ENCODE measurements around the gene C2orf72.
"Not testable (repeated sequence)": the region's sequence is repeated elsewhere in the genome, so short reads cannot be mapped to it uniquely, and the experiment has no call there.

The C2orf72 gene

DNA sequence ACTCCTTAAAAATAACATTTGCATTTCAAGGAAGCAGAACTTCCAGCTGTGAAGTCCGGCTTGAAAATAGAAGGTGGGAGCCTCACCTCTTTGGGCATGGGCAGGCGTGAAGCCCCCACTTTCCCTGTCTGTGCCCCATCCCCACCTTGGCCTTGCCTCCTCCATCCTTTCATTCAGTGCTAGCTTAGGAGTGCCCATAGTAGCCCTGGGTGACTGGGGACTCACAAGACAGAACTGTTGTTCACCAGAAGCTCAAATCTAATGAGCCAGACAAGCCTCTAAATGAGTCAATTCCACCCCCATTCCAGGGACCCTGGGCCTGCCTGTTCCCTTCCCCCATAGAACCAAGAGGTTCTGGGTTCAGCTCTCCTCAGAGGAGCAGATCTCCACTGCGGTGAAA, 21.4 kb upstream of the C2orf72 start:
- DNase-seq: no peak

DNA sequence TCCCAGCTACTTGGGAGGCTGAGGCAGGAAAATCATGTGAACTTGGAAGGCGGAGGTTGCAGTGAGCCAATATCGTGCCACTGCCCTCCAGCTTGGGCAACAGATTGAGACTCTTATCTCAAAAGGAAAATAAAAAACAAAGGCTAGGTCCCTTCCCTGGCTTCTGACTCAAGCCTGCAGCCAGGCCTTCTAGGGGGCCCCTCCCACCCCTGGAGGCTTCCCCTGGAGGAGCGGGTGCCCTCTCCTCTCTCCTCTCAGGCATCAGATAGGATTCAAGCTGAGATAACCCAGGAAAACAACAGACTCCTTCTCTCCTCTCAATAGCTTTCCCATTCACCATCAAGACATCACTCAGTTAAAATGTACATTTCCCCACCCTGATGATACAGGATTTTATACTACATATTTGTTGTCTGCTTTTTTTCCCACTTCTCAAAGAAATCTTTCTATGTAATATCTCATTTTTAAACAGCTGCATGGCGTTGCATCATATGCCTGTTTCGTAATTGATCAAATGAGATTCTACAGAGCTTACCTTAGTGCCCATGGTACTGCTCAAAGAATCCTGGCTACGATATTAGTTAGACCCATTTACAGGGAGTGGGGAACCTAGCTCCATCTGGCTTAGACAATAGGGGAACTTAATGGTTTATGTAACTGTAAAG, 20.6 kb upstream of the C2orf72 start:
- no peak for DNase-seq

DNA sequence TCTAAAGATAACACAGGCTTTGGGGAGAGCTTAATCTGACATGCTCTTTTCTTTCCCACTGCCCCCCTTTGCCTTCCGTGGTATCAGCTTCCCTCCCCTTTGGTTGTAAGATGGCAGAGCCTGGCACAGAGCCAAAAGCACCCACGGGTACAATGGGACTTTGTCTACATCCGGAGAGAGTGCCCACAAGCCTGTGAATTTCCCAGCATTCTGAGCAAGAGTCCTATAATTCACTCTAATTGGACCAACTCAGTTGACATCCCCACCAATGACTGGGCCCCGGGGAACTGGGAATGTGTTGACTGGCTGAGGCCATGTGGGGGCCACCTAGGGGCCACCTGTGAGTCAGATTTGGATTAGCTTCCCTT, 20.1 kb upstream of the C2orf72 start:
- no peak for DNase-seq

DNA sequence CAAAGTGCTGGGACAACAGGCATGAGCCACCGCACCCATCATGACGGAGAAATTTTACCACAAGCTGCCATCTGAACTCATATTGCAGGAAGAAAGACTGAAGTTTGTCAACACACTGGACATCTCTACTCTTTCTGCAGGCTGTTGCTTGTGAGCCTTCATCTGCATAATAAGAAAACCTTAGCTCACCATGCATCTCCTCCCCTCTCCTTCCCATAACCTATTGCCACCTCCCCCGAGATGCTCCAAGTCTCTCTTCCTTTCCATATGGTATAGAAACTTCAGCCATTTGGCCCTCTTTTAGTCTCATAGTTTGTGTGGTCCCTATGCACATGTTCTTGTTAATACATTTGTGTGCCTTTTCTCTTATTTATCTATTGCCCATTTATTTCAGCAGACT, 19.1 kb upstream of the C2orf72 start:
- DNase-seq: no peak

DNA sequence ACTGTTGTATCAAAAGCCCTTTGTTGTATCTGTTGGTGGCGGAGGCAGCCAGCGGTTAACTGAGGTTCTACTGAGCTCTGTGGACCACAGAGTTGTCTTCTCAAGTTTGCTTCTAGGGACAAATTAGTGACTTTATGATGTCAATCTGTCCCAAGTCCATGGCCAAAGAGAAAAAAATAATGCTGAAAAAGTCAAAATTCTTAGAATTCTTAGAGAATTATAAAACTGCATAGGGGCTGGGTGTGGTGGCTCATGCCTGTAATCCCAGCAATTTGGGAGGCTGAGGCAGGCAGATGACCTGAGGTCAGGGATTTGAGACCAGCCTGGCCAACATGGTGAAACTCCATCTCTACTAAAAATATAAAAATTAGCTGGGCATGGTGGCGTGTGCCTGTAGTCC, 12.3 kb upstream of the C2orf72 start:
- DNase-seq: not testable (repeated sequence)

DNA sequence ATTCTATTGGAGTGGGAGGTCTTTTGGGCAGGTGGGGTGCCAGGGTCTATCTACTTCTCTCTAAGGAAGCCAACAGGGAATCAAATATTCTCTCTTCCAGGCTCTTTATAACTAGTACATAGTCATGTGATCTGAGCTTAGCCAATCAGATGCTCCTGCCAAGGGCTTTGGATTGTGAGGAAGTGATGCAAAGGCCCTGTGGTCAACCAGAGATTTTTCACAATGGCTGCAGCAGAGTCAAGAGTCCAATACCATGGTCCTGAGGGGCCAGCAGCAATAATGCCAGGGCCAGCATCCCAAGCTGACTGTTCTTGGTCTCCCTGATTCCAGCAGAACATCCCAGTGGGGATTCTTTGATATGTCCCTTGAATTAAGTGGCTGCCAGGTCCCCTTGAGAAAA, 8.4 kb upstream of the C2orf72 start:
- no peak for DNase-seq

DNA sequence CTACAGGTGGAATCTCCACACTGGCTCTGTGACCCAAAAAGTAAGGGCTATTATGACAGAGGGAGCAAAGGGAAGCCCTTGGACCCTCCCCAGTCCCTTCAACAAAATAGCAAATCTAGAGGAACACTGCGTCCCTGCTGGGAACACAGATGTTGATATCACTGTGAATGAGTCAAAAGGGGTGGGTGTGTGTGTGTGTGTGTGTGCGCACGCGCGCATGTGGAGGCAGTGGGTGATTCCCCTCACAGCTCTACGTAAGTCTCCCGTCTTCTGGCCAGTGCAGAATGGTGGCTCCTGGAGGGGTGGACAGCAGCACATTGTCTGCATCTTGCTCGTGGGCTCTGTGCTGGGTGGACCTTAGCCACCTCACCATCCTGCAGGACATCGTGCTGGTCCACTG, 7.8 kb upstream of the C2orf72 start:
- no peak for DNase-seq

DNA sequence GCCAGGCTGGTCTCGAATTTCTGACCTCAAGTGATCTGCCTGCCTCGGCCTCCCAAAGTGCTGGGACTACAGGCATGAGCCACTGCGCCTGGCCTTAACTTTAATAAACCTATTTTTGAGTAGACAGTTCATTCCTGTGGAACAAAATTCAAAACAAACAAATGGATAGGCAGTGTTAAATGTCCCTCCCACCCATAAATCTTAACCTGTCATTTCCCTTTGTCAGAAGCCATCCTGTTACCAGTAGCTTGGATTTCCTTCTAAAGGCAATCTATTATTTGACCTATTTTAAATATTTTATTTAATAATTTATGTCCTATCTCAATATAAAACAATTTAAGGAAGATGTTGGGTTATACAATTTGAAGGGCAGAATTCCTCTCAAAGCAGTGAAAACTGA, 6.6 kb upstream of the C2orf72 start:
- no peak for DNase-seq

DNA sequence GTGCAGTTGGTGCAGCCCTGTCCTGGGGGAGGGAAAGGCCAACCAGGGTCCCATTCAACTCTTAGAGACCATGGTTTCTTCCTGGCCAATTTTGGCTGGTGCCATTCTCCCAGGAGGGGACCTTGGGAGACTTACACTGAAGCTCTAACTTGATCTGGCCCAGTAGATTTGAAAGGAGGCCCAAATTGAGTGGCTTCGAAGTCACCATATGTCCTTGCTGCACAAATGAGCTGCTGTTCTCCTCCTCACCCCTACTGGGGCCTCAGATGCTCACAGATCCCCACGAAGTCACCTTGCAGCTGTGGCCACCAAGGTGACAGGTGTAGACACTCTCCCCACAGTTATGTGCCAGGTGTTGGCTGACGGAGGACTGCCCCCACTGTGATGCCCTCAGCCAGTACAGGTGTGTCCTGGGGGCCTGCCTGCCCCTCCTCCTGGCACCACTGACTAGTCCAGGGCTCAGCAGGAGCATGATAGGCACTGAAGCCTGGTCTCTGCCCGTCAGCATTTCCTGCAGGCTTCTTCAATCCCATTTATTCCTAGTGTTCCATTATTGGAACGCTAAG, 4.7 kb upstream of the C2orf72 start:
- DNase-seq: no peak

DNA sequence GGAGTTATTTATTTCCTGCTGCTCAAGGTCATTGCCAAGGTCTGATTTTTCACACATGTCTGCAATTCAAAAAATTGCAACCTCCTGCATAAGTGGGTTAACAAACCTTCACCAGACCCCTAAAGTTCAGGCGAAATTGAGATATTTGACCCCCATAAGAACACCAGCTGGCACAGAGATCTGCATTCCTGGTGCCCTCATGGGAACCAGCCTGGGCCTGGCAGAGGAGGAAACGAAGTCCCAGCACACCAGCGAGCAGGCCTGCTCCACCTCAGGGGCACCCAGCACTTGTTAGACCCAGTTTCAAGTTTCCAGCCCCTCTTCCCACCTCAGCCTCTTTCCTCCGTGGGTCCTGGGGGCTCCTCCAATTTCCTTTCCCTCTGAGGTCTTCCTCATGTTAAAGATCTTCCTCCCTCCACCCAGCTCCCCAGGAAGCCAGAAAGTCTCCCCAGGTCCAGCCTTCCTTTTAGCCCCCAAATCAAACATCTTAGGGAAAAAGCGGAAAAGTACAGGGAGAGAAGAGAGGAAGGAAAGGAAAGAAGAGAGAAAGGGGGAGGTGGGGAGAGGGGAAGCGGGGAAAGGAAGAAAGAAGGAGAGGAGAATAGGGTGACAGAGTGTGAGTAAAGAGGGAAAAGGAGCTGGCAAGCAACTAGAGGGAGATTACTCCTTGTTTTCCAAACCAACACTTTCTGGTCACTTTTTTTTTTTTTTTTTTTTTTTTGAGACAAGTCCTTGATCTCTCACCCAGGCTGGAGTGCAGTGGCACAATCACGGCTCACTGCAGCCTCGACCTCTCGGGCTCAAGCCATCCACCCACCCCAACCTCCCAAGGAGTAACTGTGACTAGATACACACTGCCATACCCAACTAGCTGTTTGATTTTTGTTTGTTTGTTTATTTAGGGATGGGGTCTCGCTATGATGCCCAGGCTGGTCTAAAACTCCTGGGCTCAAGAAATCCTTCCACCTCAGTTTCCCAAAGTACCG, 3.9 kb upstream of the C2orf72 start:
- DNase-seq: no peak

DNA sequence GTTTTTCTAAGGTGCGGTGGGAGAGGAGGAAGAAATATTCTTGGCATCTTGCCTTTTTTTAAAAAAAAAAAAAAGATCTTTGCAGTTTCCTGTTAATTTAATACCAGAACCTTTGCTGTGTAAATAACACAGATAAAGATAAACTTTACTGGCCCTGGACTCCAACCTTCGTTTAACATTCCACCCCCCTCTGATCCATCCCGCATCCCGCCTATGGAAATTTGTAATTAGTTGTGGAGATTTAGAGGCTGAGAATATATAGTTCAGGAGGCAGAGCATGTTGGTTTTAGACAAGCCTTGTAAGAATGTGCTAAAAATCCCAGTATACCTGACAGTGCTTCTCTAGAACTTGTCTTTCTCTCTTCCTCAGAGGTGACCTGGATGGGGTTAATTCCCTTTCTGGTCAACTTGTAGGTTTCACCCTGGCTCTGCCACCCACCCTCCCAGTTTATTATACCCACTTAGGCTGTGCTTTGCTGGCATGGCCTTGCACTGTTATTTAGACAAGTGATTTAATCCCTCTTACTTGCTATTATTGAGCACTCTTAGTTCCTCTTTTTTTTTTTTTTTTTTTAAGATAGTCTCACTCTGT, 2.9 kb upstream of the C2orf72 start:
- DNase-seq: no peak

DNA sequence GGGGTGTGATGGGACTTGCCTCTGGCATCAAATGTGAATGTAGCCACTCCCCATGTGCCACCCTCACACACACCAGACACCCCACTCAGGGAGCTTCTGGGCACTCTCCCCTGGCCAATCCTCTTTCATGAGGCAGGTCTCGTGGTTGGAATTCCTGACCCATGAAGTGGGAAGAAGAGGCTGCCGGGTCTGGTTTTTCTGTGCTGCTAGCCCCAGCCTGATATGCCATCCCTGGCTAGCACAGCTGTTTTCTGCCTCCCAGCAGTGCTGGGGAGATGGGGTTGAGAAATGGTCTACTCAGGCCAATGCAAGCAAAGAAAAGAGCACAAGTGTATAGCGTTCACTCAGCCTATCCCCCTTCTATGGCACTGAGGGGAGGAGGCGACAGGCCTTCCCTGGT, 1.2 kb upstream of the C2orf72 start:
- no peak for DNase-seq

DNA sequence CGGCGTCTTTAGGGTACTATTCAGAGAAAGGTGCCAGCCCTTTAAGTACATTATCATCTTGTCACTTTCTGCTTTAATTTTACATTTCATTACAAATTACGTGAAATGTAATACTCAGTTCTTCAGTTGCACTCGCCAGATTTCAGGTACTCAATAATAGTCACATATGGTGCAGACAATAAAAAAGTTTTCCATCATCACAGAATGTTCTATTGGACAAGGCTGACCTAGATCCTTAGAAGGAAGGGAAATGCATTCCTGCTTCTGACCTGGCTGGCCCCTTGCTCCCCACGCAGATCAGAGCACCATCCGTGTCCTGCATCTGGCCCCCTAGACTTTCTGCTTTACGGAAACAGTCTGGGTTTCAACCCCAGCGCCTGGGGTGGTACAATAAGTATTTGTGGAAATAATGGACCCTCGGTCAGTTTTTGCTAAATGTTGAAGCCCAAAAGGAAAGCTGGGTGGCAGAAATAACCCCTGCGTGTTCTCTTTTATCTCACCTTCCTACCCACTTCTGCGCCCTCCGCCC, 681 bp upstream of the C2orf72 start:
- no peak for DNase-seq

DNA sequence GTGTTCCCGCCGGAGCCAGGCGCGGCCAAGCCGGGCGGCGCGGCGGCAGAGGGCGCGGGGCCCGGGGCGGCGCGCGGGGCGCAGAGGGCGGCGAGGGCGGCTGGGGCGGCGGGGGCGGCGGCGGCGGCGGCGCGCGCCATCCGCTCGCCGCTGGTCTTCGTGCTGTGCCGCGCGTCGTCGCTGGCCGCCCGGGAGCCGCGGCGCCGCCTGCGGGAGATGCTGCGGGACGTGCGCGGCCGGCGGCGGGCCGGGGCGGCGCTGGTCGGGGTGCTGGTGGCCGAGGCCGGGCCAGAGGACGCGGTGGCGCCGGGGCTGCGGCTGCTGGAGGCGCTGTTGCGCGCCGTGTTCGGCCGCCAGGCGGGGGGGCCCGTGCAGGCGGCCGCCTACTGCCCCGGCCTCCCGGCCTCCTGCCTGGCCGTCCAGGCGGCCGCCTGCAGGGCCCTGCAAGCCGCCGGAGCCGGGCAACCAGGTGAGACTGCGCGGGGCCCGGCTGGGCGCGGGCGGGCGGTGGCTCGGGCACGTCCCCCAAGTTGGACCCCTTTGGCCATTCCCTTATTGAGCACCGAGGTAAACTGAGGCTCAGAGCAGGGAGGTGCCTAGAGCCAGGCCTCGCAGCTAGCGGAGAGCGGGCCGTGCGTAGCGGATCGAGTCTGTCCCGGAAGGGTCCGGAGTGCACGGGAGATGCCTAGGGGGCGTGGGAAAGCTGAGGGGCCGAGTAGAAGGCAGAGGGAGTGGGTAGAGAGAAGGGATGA, 584 bp downstream of the C2orf72 start:
- peak; percentile 59 for DNase-seq

DNA sequence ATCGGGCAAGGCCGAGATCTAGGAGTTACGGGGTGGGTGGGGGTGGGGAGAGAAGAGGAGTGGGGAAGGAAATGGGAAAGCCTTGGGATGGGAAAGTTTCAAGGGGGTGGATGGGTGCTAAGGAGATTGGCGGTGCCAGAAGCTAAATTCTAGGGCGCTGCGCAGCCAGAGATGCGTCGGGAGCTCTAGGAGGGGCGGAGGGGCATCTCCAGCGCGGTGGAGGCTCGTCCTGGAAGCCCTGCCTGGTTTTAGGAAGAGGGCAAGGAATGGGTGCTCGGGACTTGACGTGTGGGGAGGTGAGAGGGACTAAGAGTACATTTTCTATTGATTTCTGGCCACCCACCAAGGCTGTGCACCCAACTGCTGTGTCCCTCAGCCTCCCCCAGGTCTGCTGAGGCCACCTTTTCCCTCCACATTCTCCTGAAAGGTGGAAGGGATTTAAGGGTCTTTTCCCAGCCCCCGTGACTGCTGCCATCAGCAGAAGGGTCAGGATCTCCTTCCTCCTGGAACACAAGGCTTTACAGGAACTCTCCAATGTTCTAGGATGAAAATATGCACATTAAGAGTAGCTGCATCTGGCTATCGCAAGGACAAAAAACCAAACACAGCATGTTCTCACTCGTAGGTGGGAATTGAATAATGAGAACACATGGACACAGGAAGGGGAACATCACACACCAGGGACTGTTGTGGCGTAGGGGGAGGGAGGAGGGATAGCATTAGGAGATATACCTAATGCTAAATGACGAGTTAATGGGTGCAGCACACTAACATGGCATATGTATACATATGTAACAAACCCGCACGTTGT, 1.4 kb downstream of the C2orf72 start:
- no peak for DNase-seq

DNA sequence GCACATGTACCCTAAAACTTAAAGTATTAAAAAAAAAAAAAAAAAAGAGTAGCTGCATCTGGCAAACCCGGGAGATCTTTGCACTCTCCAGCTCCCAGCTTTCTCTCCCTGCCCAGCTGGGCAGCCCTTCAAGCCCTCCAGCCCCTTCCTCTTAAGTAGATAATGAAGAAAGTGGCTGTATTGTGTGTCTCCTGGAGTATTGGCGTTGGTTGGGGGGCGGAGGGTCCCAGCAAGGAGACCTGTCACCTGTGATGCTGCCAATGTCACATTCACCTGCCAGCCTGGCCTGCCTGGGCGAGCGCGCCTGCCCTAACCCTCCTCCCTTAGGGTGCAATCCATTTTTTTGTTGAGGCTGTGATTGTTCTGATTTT, 2.0 kb downstream of the C2orf72 start:
- DNase-seq: no peak

DNA sequence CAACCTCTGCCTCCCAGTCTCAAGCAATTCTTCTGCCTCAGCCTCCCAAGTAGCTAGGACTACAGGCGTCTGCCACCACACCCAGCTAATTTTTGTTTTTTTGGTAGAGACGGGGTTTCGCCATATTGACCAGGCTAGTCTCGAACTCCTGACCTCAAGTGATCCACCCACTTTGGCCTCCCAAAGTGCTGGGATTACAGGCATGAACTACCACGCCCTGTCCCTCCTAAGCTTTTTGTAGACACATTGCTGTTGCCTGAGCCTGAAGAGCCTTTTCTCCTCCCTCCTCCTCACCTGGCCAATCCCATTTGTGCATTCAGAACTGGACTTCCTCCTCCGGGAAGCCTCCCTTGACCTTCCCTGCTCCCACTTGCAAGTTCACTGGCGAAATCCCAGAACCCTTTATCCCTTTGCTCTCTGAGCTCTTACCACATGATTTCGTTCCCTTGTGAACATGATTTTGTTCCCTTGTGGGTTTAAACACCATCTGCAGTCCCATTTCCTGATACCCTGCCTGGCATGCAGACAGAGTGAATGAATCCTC, 2.6 kb downstream of the C2orf72 start:
- no peak for DNase-seq

DNA sequence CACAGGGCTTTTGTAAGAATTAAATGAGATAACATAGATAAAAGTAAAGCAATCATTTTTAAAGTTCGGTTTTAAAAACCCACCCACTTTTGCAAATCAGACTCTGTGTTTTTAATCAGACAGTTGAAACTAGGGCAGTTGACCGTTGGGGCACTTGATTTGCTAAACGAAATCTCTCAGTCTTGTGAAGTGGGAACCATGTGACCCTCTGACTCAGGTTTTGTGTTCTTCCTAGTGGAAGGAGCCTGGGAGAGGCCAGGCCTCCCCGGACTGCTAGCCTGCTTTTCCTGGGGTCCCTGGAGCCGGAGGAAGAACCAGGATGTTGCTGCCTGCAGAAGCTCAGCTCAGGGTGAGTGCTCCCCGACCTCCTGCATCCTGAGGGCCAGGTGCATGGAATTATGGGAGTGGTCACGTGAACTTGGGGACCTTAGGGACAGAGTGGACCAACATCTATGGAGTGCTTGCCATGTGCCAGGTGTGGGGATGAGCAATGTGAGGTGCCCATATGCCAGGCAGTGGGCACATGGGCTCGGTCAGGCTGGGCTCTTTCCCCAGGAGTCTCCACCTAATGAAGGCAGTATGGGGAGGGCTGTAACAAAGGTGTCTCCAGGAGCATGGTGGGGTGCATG, 3.9 kb downstream of the C2orf72 start:
- no peak for DNase-seq

DNA sequence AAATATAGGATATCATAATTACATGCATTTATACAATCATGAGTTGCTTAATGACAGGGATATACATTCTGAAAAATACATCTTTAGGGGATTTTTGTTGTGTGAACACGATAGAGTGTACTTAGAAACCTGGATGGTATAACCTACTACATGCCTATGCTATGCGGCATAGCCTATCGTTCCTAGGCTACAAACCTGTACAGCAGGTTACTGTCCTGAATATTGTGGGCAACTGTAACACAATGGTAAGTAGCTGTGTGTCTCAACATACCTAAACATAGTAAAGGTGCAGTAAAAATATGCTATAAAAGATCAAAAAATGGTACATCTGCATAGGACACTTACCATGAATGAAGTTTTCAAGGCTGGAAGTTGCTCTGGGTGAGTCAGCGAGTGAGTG, 6.5 kb downstream of the C2orf72 start:
- no peak for DNase-seq

DNA sequence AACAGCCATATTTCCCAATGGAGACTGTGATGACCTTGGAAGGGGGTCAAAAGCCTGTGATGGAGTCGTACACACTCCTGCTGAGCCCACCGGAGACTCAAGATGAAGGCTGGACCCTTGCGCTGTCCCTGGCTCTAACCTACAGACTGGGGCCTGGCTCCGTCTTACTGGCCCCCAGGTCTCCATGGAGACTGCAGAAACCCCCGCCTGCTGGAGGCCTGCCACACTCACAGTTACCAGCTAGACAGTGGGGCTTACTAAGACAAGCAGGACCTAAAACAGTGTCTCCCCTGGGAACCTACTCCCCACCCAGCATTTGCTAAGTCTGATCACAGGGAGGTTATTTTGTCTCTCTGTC, 9.6 kb downstream of the C2orf72 start:
- DNase-seq: no peak

DNA sequence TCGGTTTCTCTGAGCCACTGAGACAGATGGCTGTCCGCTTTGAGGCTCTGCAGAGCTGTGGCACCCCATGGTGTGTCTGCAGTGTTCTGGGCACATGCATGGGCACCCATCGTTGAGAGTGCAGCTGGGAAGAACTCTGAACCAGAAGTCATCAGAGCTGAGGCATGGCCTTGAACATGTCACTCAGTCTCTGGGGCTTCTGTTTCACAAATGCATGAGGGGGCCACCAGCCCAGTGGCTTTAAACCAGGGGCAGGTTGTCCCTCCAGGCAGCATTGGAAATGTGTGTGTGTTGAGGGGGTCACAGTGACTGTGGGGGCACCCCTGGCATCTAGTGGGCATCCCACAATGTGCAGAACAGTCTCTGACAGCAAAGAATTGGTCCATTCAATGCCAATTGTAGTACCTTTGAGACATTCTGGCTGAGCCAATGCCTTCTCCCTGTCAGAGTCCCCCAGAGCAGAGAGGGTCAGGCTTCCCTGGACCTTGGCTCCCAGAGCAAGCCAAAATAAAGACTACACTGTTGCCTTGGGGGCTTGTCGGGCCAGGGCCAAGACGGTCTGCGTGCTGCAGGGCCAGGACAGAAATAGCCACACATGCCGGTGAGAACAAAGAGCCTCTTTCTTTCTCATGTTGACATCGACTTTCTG, 10.1 kb downstream of the C2orf72 start:
- DNase-seq: no peak
